Endothelial cell of umbilical vein (primary cell): ENCODE data around the gene SIAH1. TPM values are rescaled to one million over a fixed set of nuclear protein-coding genes. Genes with fewer than 3 reads are reported as not detected.

ENCODE experiments used
- BruUV-seq: library from RNA; stranded (reverse); fragments of 400-500 nt; replicated peaks from 2 replicates; lab custom pipeline; 2021; lab: Mats Ljungman, UMichigan
- CTCF ChIA-PET: fragments of 300-600, 350-600 bp; sonication (Branson Sonifier 250); formaldehyde crosslinking; loops from one replicate; lab custom pipeline; 2021; ENCODE audit warnings: antibody characterized with exemption, inconsistent platforms; lab: Charles Lee
- POLR2A ChIA-PET: fragments of 300-600, 350-600 bp; sonication (Branson Sonifier 250); formaldehyde crosslinking; loops from one replicate; lab custom pipeline; 2021; ENCODE audit warnings: antibody characterized with exemption, inconsistent platforms; lab: Charles Lee
- DNase-seq: peaks from one replicate; pipeline ENCODE4 v3.0.0-alpha.2; 2011; ENCODE audit warnings: low read depth, low spot score
- FAIRE-seq: peaks from 2 replicates; lab custom pipeline; 2011; peaks lifted over from hg19 to GRCh38; lab: Jason Lieb, UNC
- H2AFZ ChIP-seq: 2 replicates; pipeline ENCODE4 v1.6.0; 2012; ENCODE audit warnings: low read depth, low read length, control low read depth, inconsistent platforms
- H3K27ac ChIP-seq: 2 replicates; pipeline ENCODE4 v1.5.1; 2011; ENCODE audit warnings: low read depth, mild to moderate bottlenecking, control low read depth, low read length, moderate library complexity; ENCODE audit not compliant: insufficient read depth
- H3K27me3 ChIP-seq, 2 experiments: 2 replicates each; pipeline versions ENCODE4 v1.6.0 to v1.6.1; 2011; ENCODE audit warnings: low read length in 2 of 2, mixed read lengths in 1 of 2; ENCODE audit not compliant: control insufficient read depth in 2 of 2, insufficient read depth in 2 of 2
- H3K36me3 ChIP-seq, 2 experiments: 2 replicates in 1 of 2; 3 replicates in 1 of 2; pipeline ENCODE4 v1.5.1; 2011; ENCODE audit warnings: low read length in 2 of 2, mild to moderate bottlenecking in 1 of 2, moderate library complexity in 1 of 2; ENCODE audit not compliant: control insufficient read depth in 2 of 2, insufficient read depth in 2 of 2; ENCODE audit errors: extremely low read depth in 1 of 2
- H3K4me1 ChIP-seq: 3 replicates; pipeline ENCODE4 v1.5.1; 2011; ENCODE audit warnings: mild to moderate bottlenecking, low read length; ENCODE audit not compliant: control insufficient read depth, insufficient read depth; ENCODE audit errors: extremely low read depth
- H3K4me2 ChIP-seq: 2 replicates; pipeline ENCODE4 v1.6.1; 2011; ENCODE audit warnings: low read length, control low read depth, mixed read lengths; ENCODE audit not compliant: insufficient read depth
- H3K4me3 ChIP-seq, 3 experiments: fragments of 200-600 bp in 1 of 3; sonication (generic), shearing (Covaris generic) in 1 of 3; replicated peaks in 1 of 3; 2 replicates each; pipeline ENCODE4 v1.5.1; 2011 to 2016; ENCODE audit warnings: control low read depth in 3 of 3, low read length in 3 of 3, mild to moderate bottlenecking in 2 of 3, inconsistent platforms in 1 of 3, low read depth in 1 of 3, moderate library complexity in 1 of 3; ENCODE audit not compliant: insufficient read depth in 1 of 3
- H3K79me2 ChIP-seq: 2 replicates; pipeline ENCODE4 v1.6.0; 2012; ENCODE audit warnings: low read length, inconsistent platforms; ENCODE audit not compliant: control insufficient read depth, insufficient read depth
- H3K9ac ChIP-seq: replicated peaks from 2 replicates; pipeline ENCODE3; 2011; ENCODE audit warnings: low read length, control low read depth; ENCODE audit not compliant: insufficient read depth; ENCODE audit errors: extremely low read depth
- H3K9me1 ChIP-seq: replicated peaks from 3 replicates; pipeline ENCODE4 v1.6.0; 2011; ENCODE audit warnings: mild to moderate bottlenecking, low read length; ENCODE audit not compliant: control insufficient read depth, insufficient read depth; ENCODE audit errors: extremely low read depth
- H3K9me3 ChIP-seq: replicated peaks from 2 replicates; pipeline ENCODE4 v1.5.1; 2012; ENCODE audit warnings: low read length, inconsistent platforms; ENCODE audit not compliant: control insufficient read depth, insufficient read depth
- H4K20me1 ChIP-seq: replicated peaks from 2 replicates; pipeline ENCODE3; 2011; ENCODE audit warnings: mild to moderate bottlenecking, low read length; ENCODE audit not compliant: control insufficient read depth, insufficient read depth; ENCODE audit errors: extremely low read depth
- CTCF ChIP-seq, 2 donors: IDR thresholded peaks; 1 replicate in 1 of 2; 2 replicates in 1 of 2; pipeline ENCODE4 v1.5.1; 2011; ENCODE audit warnings: low read length in 2 of 2, mild to moderate bottlenecking in 2 of 2, moderate library complexity in 2 of 2, control low read depth in 1 of 2, inconsistent platforms in 1 of 2, low read depth in 1 of 2; ENCODE audit not compliant: insufficient read depth in 1 of 2; ENCODE audit errors: extremely low read depth in 1 of 2
- EZH2 ChIP-seq: IDR thresholded peaks from 2 replicates; pipeline ENCODE4 v1.6.1; 2012; ENCODE audit warnings: borderline replicate concordance, low read depth, mild to moderate bottlenecking, moderate library complexity, low read length, inconsistent platforms; ENCODE audit not compliant: severe bottlenecking
- FOS ChIP-seq: IDR thresholded peaks from 2 replicates; pipeline ENCODE4 v1.6.1; 2011; ENCODE audit warnings: mild to moderate bottlenecking, low read length, moderate library complexity, borderline replicate concordance; ENCODE audit not compliant: insufficient read depth
- GATA2 ChIP-seq: IDR thresholded peaks from 2 replicates; pipeline ENCODE4 v1.7.0; 2011; ENCODE audit warnings: low read depth, mild to moderate bottlenecking, moderate library complexity, mixed read lengths, low read length; ENCODE audit not compliant: insufficient read length, insufficient read depth
- JUN ChIP-seq: IDR thresholded peaks from 2 replicates; pipeline ENCODE4 v1.6.1; 2011; ENCODE audit warnings: borderline replicate concordance, low read depth; ENCODE audit not compliant: insufficient read length, insufficient read depth
- MAX ChIP-seq: IDR thresholded peaks from 2 replicates; pipeline ENCODE4 v1.6.1; 2011; ENCODE audit not compliant: insufficient read depth, insufficient read length
- MYC ChIP-seq: IDR thresholded peaks from one replicate; pipeline ENCODE4 v1.6.1; 2011; ENCODE audit warnings: mild to moderate bottlenecking, low read depth, low read length
- POLR2A ChIP-seq: IDR thresholded peaks from 2 replicates; pipeline ENCODE4 v1.6.1; 2012; ENCODE audit warnings: low read depth, mild to moderate bottlenecking, control low read depth, low read length
- POLR2AphosphoS5 ChIP-seq: IDR thresholded peaks from 2 replicates; pipeline ENCODE4 v1.6.1; 2012; ENCODE audit warnings: low read depth, mild to moderate bottlenecking, control low read depth, low read length, moderate library complexity; ENCODE audit not compliant: insufficient read depth
- dilution Hi-C: fragments of 300-500 bp; cut with MboI; formaldehyde crosslinking; loops from one replicate; pipeline ENCODE4 v1.15.0; 2019; ENCODE audit warnings: low sequenced_read_pairs; ENCODE audit not compliant: extremely low pct_ligation_motif_present
- intact Hi-C: fragments of 100-400 bp; cut with micrococcal nuclease; formaldehyde crosslinking; loops from one replicate; pipeline ENCODE4 v1.10.0; 2022
- polyA plus RNA-seq, 4 experiments: library from polyadenylated mRNA; depleted of rRNA in 3 of 4; stranded (reverse) in 3 of 4; unstranded in 1 of 4; fragments of >200 nt; gene quantifications; 2 replicates each; pipeline versions ENCODE4 v1.2.1 to v1.2.3, GENCODE V29; 2011 to 2012; ENCODE audit warnings: missing spikeins in 1 of 4
- total RNA-seq: library from RNA; stranded (reverse); gene quantifications from 2 replicates; pipeline ENCODE4 v1.2.3, GENCODE V29; 2021

SIAH1 gene
- total and polyA plus RNA-seq, 2 donors (not counting 3 experiments of a cell fraction or from before 2014, with no cell fraction given): 14.4 to 19.9 TPM

GRCh38 chr16:48394355-48394703 is 9.1 kb upstream of the SIAH1 start:
- H3K27ac ChIP-seq: no peak overlapping the region
- H3K9ac ChIP-seq: no peak overlapping the region
- peaks cover 0 to 2% of the 10 kb centered on the region in 2 experiments for H3K27me3 ChIP-seq
- TF ChIP-seq EZH2: no peak
- no peak for TF ChIP-seq FOS
- intact Hi-C loops: no loop called here
- ChIA-PET CTCF (interaction anchor here (0.8 kb wide), 1 partner anchor 229 kb away, joined by 3 read pairs; no protein-coding TSS in a partner anchor), POLR2A (no interaction called here)
- no peaks in the 10 kb centered on the region for H3K9me1 ChIP-seq
- H3K79me2 ChIP-seq: no peaks in the 10 kb centered on the region
- no peaks in the 10 kb centered on the region for H3K9me3 ChIP-seq
- no peaks in the 10 kb centered on the region for H4K20me1 ChIP-seq
- DNase-seq (no peak), FAIRE-seq (no peak)
- no TSS peak for BruUV-seq
- no peaks in the 10 kb centered on the region for H3K4me1 ChIP-seq
- no peaks in the 10 kb centered on the region for H3K36me3 ChIP-seq
- dilution Hi-C loops: no loop called here
- H3K4me2 ChIP-seq: no peak overlapping the region
- H3K4me3 ChIP-seq: no peak overlapping the region
- H2AFZ ChIP-seq: no peak overlapping the region

GRCh38 chr16:48393485-48394354 is 8.5 kb upstream of the SIAH1 start:
- intact Hi-C loops (no loop called here), dilution Hi-C loops (no loop called here)
- Histone ChIP-seq H3K9ac (no peak overlapping the region), H3K9me1 (no peaks in the 10 kb centered on the region), H4K20me1 (no peaks in the 10 kb centered on the region), H2AFZ (no peak overlapping the region), H3K4me2 (no peak overlapping the region), H3K4me3 (no peak overlapping the region), H3K79me2 (no peaks in the 10 kb centered on the region), H3K36me3 (no peaks in the 10 kb centered on the region), H3K9me3 (no peaks in the 10 kb centered on the region), H3K27me3 (peaks cover 0 to 2% of the 10 kb centered on the region in 2 experiments), H3K27ac (no peak overlapping the region), H3K4me1 (no peaks in the 10 kb centered on the region)
- ChIA-PET POLR2A (no interaction called here), CTCF (interaction anchor here (0.8 kb wide), 1 partner anchor 229 kb away, joined by 3 read pairs; no protein-coding TSS in a partner anchor)
- DNase-seq: no peak
- no peak for FAIRE-seq
- no peak for TF ChIP-seq MAX
- TF ChIP-seq POLR2AphosphoS5: no peak
- no peak for TF ChIP-seq CTCF (IDR thresholded peaks at IDR 0.05; ENCODE audit: extremely low read depth in 1 of 2, insufficient read depth in 1 of 2, low read depth in 1 of 2, low read length in 2 of 2)
- no peak for TF ChIP-seq JUN
- no peak for TF ChIP-seq EZH2
- TF ChIP-seq GATA2: no peak
- TF ChIP-seq MYC: no peak
- no peak for TF ChIP-seq POLR2A
- TF ChIP-seq FOS: no peak
- no TSS peak for BruUV-seq
